DMS114 treated with DMSO at 0.1 percent for 48 hours (cell line): ENCODE measurements around the gene PRELID1.
A peak's percentile ranks its signal among the peaks of the same experiment; 100 is the strongest.
"Not testable (repeated sequence)": the region's sequence is repeated elsewhere in the genome, so short reads cannot be mapped to it uniquely, and the experiment has no call there.

Source experiments
- DNase-seq: peaks from one replicate; lab custom pipeline; 2025; ENCODE audit not compliant: unreplicated experiment; lab: John Stamatoyannopoulos, UW

PRELID1 gene

DNA sequence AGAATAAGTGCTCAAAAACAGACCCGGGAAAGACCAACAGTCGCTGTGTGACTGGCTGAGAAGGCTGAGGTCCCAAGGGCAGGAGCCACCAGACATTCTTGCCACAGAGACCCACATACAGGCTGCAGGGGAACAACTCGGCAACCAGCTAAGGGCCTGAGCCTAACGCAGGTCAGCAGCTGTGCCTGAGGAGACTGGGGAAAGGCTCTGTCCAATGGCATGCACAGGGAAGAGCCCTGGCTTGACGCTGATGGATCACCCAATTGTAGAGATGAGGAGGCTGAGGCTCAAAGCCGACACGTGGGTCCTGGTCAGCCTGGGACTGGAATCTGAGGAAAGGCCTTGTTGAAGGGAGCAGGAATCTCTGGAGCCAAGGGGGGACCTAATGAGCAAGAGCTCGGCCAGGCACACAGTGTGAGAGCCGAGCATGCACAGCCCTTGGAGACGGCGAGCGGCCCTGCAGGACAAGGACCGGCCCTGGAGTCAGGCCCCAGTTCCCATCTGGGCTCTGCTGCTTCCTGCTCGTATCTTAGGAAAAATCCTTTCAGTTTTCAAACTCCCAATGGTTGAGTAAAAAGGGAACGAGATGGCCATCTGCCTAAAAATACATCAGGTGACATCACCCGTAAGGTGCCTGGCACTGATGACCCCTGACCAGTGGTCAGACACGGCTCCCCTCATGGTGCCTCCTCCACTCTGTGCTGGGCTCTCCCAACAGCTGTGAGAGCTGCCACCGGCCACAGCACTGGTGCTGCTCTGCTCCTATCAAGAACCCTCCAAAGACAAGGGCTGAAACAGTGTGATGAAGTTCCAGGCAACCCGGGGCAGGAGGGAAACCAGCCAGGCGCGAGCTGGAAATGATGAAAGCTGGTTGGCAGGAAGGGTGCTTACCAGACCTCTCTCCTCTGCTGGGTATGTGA lies 31.4 kb downstream of the PRELID1 start:
- no peak for DNase-seq

GRCh38 chr5:177335701-177336065 lies 32.1 kb downstream of the PRELID1 start:
- no peak for DNase-seq

GRCh38 chr5:177336112-177336511 lies 32.5 kb downstream of the PRELID1 start:
- peak; percentile 26 for DNase-seq

DNA sequence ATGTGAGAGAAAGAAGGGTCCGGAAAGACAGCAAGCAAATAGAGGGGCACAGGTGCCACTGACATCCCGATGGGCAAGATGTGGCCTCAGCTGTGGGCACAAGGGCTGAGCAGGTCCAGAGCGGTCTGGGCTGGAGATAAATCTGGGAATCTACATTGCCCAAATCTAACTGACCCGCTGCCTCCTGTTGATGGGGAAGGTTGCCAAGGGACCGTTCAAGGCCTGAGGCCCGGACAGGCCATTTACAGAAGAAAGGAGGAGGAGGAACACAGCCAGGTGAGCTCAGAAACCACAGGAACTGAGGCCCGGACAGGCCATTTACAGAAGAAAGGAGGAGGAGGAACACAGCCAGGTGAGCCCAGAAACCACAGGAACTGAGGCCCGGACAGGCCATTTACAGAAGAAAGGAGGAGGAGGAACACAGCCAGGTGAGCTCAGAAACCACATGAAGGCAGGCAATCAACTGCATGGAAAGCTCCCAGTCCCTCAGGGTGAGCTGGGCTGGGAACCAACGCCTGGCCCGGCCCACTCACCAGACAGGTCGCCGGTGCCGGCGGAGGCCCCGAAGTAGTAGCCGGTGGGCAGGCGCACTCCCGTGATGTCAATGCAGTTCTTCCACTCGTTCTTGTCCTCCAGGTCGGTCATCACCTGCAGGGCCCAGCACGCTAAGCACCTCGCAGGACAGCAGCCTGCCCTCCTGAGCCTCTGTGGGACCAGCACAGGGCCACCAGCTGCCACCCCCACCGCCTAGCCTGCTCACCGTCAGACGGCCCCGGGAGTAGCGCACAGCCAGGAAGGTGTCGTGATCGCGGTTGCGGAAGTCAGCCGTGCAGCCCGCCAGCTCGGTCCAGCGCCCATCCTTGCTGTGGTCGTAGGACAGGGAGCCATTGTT lies 33.2 kb downstream of the PRELID1 start:
- DNase-seq, result no peak

- no peak for DNase-seq
Measured at GRCh38 chr5:177338251-177339106, 34.9 kb downstream of the PRELID1 start.

DNA sequence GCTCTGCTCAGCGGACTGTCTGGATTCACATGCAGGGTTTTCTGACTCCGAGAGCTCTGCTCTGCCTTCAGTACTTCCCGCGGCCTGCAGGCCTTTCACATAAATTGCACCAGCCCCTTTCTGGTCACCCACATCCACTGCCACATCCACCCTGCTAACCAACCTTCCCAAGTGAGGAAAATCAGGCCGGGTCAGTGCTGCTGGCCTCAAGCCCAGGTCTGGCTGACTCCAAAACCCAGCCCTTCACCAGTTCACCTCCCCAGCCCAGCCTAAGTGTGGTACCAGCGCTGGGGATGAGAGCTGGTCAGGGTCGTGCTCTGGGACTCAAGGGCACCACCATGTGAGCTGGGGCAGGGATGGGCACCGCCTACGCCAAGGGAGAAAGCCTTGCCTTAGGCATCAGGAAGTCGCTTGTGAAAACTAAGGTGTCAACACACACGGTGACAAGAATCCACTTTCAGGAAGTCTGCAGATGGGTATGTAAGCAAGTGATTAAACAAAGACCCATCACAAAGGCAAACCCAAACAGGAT lies 35.6 kb downstream of the PRELID1 start:
- DNase-seq, result no peak

- not testable (repeated sequence) for DNase-seq
Measured at GRCh38 chr5:177343000-177343399, 39.4 kb downstream of the PRELID1 start.

GRCh38 chr5:177343777-177344176 lies 40.2 kb downstream of the PRELID1 start:
- DNase-seq, result no peak

DNA sequence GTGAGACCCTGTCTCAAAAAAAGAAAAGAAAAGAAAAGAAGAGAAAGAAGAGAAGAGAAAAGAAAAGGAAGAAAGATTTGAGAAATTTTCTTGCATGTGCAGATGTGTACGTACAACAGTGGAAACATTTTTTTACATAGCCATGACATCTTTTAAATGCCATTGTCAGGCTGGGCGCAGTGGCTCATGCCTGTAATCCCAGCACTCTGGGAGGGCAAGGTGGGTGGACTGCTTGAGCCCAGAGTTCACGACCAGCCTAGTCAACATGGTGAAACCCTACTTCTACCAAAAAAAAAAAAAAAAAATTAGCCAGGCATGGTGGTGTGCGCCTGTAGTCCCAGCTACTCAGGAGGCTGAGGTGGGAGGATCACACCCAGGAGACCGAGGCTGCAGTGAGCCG lies 41.3 kb downstream of the PRELID1 start:
- no peak for DNase-seq

- no peak for DNase-seq
Measured at GRCh38 chr5:177346820-177347219, 43.2 kb downstream of the PRELID1 start.

DNA sequence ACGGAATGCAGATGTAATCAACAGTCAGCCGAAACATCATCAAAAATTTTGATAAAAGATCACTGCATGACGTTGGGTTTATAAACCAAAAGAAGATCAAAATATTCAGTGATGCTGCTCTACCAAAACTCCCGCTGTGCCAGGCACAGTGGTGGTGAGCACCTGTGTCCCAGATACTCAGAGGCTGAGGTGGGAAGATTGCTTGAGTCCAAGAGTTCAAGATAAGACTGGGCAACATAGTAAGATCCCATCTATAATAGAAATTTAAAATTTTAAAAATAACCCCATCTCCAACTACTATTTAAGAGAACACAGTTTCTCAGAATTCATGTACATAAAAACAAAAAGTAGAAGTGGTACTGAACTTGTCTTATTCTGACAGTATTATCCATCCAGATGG lies 44.1 kb downstream of the PRELID1 start:
- no peak for DNase-seq

DNA sequence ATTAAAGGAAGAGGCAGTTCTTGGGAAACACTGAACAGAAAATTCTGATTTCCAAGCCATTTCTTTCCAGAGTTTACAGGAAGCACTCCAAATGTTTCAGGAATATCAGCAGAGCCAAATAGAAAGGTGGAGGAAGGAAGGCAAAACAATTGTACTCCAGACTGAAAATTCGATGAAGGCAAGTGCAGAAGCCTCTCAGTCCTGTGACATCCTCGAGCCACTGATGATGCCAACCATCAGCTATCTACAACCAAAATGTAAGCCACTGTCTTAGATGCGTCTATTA lies 45.7 kb downstream of the PRELID1 start:
- DNase-seq, result no peak

GRCh38 chr5:177349762-177350161 lies 46.2 kb downstream of the PRELID1 start:
- no peak for DNase-seq

DNA sequence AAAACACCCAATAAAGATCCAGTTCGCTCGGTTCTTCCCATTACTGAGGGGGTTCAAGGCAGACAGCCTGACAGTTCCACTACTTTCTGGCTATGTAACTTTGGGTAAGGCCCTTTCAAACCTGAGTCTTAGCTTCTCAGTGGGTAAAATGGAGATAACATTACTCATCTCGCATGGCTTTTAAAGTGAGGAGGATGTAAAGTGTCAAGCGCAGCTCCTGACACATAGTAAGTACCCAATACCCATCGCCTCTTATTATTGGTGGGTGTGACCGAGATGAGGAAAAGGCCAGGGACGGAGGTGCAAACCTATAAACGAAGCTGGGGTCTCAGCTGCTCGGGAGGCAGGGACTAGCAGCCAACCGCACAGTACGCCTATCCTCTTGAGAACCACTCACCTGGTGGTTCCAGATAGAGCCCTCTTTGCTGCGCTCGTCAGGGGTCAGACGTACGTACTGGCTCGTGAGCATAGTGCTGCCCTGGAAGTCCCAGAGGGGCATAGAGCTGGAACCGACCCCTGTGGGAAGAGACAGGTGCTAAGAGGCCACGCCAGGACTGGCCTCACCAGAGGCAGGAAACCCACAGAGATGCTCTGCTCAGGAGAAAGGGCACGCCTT lies 47.3 kb downstream of the PRELID1 start:
- DNase-seq, result no peak

- peak; percentile 95 for DNase-seq
Measured at GRCh38 chr5:177351392-177352329, 48.1 kb downstream of the PRELID1 start, which contains the start of gene LMAN2. LMAN2 (minus strand) TSS chr5:177351668; CDS start chr5:177351647, 21 bp downstream.

DNA sequence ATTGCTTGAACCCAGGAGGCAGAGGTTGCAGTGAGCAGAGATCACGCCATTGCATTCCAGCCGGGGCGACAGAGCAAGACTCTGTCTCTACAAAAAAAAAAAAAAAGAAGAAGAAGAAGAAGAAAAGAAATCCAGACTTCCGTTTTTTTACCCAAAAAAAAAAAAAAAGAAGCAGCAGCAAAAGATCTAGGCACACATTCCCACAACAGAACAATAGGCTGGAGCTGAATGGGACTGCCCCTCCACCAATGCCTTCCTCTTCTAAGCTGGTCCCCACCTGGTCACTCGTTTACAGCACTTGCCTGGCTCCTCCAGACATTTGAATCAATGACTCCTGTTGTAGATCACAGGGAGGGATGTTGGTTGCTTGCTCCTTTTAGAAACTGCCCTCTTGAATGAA lies 49.5 kb downstream of the PRELID1 start:
- no peak for DNase-seq

DNA sequence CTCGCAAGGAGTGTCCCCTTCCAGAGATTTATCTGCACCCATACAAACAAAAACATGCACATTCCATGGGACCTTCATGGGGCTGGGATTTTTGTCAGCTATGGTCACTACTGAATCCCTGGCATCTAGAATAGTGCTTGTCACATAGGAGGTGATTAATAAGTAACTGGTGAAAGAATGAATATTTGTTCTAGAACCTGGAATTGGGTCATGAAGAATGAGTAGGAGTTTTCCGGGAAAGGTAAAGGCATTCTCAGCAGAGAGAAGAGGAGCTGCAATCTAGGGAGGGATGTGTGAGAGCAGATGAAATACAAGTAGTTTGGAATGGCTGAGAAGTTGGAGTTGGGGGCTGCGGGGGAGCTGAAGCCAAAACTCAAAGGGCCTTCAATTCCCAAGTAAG lies 50.7 kb downstream of the PRELID1 start:
- no peak for DNase-seq

DNA sequence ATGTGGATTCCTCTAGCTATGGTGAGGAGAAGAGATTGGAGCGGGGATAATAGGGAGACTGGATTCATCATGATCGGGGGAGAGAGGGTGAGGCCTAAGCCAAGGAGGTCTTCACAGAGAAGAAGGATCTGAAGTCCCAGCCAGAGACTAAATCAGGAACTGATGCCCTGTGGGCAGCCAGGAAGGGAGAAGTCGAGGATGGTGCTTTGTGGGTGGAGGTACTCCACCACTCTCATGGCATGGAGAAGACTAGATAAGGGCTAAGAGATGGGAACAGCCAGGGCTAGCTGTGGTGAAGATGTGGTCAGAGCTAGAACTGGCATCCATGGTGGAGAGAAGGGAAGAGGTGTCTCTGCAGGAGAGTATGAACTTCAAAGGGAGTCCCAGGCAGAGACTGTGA lies 51.1 kb downstream of the PRELID1 start:
- DNase-seq, result no peak

DNA sequence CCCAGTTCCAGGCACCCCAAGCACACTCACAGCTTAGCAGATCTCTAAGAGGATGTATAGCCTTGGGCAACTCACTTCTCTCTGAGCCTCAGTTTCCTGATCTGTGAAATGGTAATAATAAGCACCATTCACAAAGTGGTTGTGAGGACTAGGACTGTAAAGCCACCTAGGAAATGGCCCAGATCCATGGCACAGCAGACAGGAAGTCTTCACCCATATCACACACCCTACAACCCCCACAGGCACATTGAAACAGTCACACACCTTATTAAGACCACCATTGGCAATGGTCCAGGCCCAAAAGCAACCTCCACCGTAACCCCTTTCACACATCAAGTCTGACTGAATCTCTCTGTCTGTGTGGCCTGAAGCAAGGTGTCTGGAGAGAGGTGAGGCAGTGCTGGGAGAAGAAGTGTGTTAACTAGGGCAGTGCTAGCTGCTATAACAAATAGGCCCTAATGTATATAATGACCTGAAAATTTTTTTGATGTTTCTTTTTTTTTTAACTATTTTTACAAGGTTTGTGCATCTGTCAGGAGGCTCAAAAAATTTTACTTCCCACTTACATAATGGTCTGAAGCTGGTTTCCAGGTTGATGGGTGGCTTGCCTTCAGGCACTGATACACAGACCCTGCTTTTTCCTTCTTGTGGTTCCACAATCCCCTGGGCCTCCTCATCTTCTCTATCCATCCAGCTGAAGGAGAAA lies 51.7 kb downstream of the PRELID1 start:
- DNase-seq, result no peak
